SH-SY5Y (cell line): Measurements from ENCODE around the gene CDH7.

Experiments
- GATA2 ChIP-seq: IDR thresholded peaks from 2 replicates; pipeline ENCODE4 v1.6.1; 2011; ENCODE audit warnings: mild to moderate bottlenecking, low read depth, low read length
- GATA3 ChIP-seq: IDR thresholded peaks from 2 replicates; pipeline ENCODE4 v1.6.1; 2011; ENCODE audit warnings: low read depth, mild to moderate bottlenecking, low read length, moderate library complexity

DNA sequence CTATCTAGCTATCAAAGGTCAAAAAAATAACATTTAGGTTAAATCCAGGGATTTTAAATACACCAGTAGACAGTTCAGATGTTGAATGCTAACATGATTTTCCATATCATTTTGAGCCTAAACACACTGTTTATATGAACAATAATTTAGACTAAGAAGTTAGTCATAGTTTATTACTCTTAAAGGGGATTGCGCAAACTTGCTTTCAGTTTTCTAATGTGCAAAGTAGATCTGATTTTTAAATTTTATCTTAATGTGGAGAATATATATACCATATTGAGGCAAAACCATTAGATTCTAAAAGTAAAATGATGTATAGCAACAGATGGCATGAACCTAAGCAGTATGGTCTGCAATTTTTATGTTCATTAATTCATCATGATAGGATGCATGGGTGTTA lies 76.6 kb downstream of the CDH7 start:
- TF ChIP-seq GATA3 (no peak), GATA2 (no peak)
